ENCODE results near the gene CR1.

DNA sequence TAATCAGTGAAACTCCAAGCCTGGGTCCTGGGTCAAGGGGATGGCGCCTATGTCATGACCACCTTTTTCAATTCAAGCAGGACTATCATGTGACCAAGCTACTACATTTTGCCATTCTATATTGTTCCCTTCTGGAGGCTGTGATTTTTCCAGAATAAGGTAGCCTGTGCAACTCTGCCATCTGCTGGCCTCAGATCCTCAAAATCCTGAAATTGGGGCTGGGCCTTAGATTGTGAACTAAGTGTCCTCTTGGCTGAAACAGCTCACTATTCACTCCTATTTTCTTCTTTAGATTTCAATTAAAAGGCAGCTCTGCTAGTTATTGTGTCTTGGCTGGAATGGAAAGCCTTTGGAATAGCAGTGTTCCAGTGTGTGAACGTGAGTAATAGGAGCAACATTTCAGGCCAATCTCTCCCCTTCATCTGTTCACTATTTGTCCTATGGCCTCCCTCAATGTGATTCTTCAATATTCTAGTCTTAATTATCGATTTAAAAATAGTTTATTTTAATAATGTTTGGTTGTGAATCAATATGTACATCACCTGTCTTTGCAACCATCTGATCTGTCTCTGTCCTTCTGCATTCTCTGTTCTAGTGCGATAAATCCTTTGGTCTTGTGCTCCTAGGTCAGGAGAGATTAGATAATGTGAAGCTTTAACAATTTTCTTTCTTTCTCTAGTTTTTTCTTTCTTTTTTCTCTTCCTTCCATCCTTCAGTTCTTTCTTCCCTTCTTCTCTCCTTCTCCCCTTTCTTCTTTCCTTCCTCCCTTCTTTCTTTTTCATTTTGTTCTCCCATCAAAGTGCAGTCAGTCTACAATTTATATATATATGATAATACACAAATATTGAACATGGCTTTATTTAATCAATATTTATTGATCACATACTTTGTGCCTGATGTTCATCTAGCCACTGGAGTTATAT lies 69.8 kb downstream of the CR1 start:
- TF ChIP-seq, protein P1, sequence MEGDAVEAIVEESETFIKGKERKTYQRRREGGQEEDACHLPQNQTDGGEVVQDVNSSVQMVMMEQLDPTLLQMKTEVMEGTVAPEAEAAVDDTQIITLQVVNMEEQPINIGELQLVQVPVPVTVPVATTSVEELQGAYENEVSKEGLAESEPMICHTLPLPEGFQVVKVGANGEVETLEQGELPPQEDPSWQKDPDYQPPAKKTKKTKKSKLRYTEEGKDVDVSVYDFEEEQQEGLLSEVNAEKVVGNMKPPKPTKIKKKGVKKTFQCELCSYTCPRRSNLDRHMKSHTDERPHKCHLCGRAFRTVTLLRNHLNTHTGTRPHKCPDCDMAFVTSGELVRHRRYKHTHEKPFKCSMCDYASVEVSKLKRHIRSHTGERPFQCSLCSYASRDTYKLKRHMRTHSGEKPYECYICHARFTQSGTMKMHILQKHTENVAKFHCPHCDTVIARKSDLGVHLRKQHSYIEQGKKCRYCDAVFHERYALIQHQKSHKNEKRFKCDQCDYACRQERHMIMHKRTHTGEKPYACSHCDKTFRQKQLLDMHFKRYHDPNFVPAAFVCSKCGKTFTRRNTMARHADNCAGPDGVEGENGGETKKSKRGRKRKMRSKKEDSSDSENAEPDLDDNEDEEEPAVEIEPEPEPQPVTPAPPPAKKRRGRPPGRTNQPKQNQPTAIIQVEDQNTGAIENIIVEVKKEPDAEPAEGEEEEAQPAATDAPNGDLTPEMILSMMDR (IDR thresholded peaks at IDR 0.05), result peak in 1 of 3 experiments; percentile 25
- TF ChIP-seq POLR2A (IDR thresholded peaks at IDR 0.05), result no peak

Data from testis (tissue), 2 donors.